DND-41 (cell line): ENCODE results near the gene ALDOB.

Source experiments
- EZH2 ChIP-seq: IDR thresholded peaks from 3 replicates; pipeline ENCODE4 v1.6.1; 2012; ENCODE audit warnings: borderline replicate concordance, low read depth, mild to moderate bottlenecking, moderate library complexity, low read length, inconsistent platforms; ENCODE audit not compliant: severe bottlenecking
- TF ChIP-seq, protein P1 (sequence below): IDR thresholded peaks from 2 replicates; pipeline ENCODE4 v1.5.1; 2012; ENCODE audit warnings: borderline replicate concordance, low read length, moderate library complexity, mild to moderate bottlenecking; ENCODE audit not compliant: poor library complexity, severe bottlenecking; ENCODE audit errors: extremely low read depth

DNA sequence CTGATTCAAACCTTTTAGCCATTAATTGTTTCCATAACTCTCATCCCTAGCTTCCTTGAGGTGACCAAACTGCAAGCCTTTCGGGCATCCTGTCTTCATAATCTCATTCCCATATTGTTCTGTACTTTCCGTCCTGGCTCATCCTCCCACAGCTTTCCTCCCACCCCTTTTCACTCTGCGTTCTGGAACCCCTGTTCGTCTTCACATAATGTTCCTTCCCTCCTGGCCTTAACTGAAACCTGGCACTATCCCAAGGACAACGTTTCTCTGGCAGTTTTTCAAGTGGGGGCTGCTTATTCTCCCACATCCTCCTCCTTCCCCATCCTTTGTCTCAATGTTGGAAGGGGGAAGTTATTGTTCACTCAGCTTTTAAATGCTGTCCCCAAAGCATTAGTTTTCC, 35.5 kb downstream of the ALDOB start:
- TF ChIP-seq, protein P1, sequence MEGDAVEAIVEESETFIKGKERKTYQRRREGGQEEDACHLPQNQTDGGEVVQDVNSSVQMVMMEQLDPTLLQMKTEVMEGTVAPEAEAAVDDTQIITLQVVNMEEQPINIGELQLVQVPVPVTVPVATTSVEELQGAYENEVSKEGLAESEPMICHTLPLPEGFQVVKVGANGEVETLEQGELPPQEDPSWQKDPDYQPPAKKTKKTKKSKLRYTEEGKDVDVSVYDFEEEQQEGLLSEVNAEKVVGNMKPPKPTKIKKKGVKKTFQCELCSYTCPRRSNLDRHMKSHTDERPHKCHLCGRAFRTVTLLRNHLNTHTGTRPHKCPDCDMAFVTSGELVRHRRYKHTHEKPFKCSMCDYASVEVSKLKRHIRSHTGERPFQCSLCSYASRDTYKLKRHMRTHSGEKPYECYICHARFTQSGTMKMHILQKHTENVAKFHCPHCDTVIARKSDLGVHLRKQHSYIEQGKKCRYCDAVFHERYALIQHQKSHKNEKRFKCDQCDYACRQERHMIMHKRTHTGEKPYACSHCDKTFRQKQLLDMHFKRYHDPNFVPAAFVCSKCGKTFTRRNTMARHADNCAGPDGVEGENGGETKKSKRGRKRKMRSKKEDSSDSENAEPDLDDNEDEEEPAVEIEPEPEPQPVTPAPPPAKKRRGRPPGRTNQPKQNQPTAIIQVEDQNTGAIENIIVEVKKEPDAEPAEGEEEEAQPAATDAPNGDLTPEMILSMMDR: no peak
- TF ChIP-seq EZH2: no peak
